ENCODE measurements around the gene PBX1.

PBX1 gene

DNA sequence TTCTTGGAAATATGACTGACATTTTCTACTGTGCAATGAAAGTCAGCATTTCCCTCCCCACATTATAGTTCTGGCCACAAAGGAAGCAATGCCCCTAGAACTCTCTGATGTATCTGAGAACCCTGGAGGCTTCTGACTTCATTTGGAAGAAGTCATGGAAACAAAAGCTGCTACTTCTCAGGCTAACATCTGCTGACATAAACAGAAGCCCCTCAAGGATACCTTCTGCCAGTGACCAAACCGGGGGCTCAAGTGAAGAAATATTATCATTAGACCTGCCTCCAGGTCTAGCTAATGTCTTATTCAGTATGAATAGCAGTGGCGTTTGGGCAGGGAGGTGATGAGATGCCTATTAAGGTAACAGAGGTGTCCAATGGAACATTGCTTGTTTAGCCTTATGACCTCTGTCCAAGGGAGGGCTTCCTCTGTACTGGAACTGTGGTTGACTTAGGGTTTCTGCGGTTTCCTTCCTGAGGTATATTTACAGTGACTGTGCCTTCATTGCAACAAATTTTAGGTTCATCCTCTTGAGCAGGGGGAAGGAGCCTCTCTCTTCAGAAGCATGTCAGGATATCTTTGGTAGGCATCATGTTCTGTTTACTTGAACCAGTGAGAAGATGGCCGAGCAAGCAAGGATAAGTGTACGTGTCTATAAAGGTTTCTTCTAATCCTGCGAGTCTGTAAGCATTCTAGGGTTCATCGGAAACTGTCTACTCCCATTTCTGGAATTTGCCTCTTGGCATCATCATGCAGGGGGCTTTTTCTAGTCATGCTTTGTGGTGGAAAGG is 161.7 kb downstream of the PBX1 start:
- no peak for DNase-seq (ENCODE audit: low read depth in 2 of 2)

DNA sequence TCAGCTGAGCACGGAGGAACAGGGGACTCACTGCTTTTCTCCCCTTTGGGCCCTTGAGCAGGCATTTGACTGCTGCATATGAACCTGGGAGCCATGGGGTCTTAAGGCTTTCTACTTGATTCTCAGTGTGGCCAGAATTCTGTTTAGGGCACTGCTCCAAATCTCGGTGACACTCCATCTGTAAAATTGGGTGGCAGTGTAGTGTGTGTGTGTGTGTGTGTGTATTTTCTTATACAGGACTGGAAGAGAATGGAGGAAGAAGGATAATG is 162.2 kb downstream of the PBX1 start:
- no peak for DNase-seq (ENCODE audit: low read depth in 2 of 2)

DNA sequence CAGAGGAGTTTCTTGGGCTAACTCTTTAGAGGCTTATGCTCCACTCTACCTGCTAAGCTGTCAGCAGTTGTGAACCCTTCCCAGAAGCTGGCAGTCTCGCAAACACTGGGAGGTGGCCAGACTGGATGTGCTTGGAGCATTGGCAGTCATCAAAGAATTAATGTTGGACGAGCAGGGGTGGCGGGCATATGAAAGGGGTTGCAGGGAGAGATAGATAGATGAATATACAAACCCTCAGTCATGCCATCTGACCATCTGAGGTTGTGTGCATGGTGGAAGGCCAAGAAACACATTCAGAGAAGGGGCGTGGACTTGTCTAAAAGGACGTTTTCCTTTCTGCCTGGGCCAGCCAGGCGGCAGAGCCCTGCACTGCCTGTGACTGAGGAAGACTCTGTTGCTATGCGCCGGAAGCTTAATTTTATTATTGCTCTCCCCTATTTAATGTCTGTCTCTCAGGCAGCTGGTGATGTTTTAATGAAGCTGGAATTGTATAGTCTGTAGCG is 164.4 kb downstream of the PBX1 start:
- DNase-seq (ENCODE audit: low read depth in 2 of 2) = no peak

DNA sequence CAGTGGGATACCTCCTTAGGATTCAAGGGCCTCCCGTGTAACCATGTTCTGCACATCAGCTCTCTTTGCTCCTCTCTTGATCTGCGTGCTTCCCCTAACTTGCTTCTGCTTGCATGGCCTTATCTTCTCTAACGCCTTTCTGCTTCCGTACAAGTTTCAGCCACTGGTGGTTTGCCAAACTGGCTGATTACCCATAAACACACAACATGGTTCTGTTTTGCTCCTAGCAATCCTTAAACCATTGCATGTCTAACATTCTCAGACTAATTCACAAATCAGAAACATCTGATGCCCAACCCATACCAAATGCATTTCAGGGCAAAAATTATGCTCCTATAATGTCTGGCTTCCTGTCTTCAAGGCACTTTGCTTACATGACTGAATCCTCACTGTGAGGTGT is 166.4 kb downstream of the PBX1 start:
- DNase-seq (ENCODE audit: low read depth in 2 of 2) = no peak

DNA sequence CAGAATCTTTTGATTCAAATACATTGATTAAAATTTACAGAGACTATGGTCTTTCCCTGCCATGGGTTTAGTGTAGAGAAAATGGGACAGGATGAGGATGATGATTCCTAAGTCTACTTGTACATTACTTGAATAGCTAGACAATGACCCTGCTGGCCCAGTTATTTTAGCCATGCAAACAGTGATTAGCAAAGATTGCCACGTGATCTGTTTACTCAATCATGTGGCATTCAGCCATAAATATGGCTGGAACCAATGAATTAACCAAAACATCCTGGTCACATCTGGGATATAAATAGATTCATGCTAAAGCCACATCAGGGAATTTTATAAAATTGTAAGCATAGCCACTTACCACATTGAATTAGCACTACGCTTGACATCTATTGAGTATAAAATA is 167.3 kb downstream of the PBX1 start:
- no peak for DNase-seq (ENCODE audit: low read depth in 2 of 2)

DNA sequence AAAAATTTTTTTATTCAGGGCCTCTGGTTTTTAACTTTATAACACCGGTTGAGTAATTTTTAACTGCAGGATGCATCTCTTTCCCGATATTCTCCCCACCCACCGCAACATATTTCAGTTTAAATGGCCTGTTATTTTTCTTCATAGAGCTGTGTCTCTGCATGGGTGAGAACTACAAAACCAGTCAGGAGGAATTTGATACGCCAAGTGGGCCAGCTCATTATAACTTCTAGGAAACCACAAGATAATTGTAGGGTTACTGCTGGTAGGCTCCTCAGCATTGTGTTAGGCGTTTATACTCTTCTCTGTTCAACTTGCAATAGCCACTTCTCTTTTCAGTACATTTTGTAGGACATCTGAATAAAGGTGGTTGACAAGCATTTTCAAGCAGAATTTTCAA is 169.7 kb downstream of the PBX1 start:
- DNase-seq (ENCODE audit: low read depth in 2 of 2) = no peak

DNA sequence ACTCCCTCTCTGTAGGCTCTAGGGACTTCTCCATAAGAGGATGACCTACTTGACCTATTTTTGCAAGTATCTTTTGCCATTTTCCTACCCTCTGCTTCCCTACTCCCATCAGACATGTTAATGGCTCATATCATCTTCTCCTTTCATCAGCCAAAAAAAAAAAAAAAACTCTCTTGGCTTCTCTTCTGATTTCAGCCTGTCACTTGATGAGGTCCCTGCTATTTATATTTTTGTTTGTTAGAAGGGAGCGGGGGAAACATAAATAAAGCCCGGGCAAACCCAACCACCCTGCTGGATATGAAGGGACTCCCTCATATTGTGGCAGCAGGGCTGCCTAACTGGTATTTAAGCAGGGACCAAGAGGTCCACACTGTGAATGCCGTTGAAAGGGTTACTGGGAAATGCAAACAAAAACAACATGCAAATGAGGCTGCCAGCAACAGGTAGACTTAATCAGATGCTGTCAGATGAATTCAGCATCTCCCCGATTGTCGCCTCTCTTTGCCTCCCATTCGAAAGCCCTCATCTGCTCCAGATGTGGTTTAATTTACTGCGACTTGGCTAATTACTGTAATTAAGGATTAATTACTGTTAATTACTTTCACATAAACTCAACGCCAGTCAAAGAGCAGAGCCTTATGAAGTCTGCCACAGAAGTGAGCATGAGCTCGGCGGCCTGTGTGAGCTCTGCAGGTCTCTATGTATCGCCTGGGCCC is 172.3 kb downstream of the PBX1 start:
- DNase-seq (ENCODE audit: low read depth in 2 of 2) = no peak

DNA sequence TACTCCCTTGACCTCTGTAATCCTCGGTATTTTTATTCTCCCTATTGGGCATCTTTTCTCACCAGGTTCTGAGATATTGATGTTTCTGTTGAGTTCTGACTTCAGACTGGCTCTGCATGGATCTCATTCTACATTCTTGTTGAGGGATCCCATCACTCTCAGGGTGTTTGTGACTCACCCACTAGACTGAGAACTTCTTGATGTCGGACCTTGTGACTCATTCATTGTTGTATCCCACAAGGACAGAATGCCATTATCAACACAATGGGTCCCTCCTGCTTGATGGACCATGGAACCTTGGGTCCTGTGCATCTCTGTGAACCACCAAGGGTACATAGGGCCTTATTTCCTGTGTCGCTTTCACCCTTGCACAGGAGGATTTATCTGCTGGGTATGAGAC is 174.1 kb downstream of the PBX1 start:
- DNase-seq (ENCODE audit: low read depth in 2 of 2) = no peak

DNA sequence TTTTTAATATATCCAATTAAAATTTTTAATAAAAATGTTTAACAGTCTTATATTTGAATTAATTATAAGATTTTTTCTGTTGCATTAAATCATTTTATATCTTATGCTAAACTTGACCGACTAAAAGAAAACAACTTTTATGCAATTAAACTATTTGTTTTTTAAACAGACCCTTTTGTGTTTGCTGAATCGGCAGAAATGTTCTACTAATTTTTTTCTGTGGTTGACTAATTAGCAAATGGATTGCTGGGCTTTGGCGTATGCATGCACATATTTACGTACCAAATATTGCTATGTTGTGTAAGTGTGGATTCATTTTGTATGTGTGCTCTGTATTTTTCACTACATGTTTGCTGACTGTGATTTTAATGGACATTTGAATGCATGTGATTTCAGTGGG is 174.8 kb downstream of the PBX1 start:
- no peak for DNase-seq (ENCODE audit: low read depth in 2 of 2)

DNA sequence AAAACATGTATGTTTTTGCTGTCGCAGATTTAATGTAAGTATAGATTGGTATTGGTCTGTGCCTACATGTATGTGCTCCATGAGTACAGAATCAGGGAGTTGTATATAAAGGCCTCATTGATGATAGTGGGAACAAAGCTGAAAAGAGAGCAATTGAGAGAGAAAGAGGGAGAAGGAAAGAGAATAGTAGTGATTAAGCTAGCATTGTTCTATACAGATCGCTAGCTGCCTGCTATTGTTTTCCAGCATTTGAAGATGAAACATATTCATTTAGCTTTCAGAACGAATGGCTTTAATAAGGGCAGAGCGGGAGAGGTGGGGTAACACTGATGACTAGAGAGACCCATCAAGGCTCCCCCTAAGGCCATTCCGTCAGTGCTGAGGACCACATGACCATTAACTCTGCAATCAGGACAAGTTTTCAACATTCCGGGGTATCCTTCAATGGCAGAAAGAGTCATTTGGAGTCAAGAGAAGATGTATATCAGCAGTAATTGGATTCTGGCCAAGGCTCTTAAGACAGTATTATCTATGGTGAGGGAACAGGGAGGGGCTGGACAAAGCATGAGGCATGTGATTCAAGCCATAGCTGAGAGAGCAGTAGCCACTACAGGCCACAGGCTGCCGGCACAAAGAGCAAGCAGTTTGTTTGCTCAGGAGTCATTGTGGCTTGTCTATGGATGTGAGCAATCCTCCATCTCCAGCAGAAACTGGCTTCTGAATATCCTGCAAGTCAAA is 176.5 kb downstream of the PBX1 start:
- DNase-seq (ENCODE audit: low read depth in 2 of 2) = no peak

DNA sequence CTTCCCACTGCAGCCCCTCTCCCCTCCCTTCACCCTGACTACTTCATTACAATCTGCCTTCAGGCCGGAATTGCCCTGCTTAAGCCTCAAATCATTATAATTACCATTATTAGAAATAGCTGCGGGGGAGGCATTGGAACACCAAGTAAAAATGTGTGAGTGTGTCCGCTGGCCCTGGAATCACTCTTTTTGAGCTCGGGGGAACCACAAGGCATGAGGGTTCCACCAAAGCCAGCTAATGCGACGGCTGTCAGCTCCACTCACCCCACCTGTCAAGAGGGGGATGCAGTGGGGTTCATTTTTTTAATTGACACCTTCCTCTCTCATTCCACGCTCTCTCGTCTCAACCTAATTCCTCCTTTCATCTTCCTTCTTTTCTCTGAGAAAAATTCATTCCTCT is 177.2 kb downstream of the PBX1 start:
- no peak for DNase-seq (ENCODE audit: low read depth in 2 of 2)

DNA sequence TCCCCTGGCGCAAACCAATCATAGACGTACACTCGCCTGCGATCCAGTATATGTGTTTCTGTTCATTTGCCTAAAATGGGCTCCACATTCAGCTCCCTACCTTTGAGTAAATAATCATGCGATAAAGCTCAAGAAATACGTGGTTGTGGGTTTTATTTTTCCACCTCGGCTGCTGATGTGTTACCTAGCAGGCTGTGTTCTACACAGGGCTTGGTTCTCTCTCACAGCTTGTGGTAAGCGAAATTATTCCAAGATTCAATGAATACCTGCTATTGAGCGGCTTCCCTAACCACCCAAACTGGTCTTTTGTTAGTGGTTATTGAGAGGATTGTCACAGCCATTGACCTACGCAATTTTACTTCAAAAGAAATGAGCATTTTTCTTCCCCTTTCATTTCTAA is 180.2 kb downstream of the PBX1 start:
- DNase-seq (ENCODE audit: low read depth in 2 of 2) = no peak

DNA sequence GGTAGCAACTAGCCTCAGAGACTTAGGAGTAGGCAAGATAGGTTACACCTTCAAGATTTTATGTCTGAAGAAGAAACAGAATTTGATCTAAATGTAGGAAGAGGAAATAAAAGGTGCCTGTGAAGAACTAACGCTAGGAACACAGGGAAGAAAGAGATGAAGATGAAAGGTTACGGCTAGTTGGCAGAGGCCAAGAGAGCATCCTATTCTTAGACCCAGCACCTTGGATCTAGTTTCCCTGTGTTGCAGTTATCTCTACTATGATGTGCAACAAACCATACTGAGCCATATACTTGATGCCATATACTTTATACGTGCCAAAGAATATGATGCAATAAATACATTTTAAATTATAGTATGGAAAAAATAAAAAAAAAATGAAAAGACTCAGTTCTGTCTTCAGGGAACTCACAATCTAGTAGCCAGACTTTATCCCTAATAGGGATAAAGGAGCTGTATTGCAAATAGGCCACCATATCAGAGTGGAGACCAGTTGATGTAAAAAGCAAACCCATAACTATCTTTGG is 181.1 kb downstream of the PBX1 start:
- DNase-seq (ENCODE audit: low read depth in 2 of 2) = no peak

DNA sequence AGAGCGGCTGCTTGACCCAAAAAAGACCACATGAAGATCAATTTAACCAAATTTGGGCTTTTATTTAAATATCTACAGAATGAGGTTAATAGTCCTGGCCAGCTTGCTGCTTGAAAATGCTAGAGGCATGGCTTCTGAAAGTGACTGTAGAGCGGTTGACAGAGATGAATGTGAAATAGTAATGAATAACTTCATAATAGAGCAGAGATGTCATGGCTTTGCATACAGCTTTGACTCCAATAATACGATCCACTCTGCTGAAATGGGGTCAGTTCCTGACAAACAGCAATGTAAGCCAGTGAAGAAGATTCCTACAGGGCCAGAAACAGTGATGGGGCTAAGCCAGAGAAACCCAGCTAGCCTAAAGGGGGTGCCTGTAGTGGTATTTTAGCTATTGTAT is 183.8 kb downstream of the PBX1 start:
- DNase-seq (ENCODE audit: low read depth in 2 of 2) = no peak

DNA sequence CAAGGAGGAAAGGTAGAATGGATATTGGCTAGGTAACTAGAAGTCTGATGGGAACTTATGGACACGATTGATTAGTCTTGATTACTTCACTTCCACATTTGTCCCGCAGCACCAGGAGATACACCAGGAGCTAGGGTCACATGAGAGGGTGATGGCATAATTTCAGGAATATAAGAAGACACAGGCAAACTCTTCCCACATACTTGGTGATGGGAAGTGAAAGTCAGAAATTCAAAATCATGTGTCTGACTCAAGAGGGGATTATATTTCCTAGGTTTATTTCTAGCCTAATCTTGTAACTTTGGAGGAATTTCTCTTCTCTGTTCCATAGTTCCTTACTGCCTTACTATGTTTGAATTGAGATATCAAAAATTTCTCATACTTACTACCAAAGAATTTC is 185.0 kb downstream of the PBX1 start:
- DNase-seq (ENCODE audit: low read depth in 2 of 2) = no peak

DNA sequence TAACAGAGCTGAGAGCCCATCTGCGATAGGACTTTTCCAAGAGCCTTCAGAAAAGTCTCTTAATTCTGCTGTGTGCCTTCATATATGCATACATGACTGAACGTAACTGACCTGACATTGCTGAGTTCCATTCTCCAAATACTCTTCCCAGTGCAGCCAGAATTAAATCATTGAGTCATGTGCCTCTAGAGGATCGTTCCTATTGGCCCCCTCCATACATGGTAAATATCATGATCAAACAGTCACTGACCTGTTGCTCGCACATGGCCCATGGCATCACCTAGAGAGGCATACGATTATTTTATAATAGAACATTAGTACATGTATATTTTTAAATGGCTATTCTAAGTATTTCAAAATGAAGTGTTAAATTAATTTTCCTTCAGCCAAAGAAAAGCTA is 186.8 kb downstream of the PBX1 start:
- no peak for DNase-seq (ENCODE audit: low read depth in 2 of 2)

DNA sequence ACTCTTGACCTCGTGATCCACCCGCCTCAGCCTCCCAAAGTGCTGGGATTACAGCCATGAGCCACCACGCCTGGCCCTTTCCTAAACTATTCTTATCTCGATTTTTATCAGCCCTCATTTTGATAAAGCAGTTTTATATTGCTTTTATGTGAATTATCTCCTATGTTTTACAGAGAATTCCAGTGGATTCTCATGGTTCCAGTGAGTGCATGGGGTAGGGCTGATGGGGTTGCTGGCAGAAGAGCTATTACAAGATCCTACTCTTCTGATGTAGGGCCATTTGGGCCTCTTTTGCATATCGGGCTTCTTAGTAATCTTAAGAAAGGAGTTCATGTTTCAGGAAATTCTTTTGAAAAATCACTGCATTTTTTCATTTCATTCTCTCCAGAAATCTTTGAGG is 187.6 kb downstream of the PBX1 start:
- DNase-seq (ENCODE audit: low read depth in 2 of 2) = no peak

DNA sequence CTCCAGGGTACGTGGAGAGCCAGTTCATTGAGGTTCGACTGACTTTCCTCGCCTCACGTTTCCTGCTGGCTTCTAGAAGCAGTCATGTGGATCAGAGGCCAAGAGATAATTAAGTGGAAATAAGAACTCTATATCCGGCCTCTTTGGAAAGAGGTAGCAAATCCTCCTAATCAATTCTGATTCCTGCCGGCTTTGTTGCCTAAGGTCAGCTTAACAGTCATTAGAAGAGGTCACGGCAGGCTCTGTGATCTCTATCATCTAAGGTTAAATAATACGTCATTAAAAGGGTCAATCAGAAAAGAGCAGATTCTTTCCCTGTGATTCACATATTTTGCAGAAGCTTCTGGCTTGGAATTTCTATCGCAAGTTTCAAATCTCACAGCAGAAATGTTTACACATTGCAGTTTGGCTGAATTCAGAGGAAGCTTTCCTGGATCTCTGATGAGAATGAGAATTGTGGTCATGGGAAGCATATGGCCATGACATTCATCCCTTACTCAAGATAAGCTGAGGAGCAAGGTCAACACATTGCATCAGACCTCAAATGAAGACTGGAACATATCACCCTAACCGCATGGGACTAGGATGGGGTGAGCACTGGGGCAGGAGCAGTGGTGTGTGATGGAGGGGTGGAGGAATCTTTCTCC is 189.4 kb downstream of the PBX1 start:
- no peak for DNase-seq (ENCODE audit: low read depth in 2 of 2)

DNA sequence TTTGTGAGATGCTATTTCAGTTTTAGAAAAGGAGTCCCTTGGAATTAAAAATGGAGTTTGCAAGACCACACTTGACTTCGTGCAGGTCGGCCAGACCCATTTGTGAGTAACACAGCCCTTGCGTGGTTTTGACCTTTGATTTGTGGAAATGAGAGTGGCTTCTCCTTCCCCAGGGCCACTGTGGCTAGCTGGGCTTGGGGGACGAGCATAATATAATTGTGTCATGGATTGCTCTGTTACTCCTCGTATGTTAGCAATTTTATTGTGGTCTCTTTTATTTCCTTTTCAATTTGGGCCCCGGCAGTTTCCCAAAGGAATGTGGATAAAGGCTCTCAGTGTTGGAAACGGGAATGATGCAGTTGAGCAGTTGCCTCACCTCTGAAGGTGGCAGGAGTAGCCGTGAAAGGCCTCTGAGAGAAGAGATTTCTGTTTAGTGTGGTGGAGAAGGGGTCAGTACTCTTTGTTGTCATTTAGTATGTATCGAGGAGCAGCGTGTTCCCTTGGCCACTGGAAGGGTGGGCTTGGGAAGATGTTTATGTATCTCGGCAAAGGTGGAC is 194.6 kb downstream of the PBX1 start:
- no peak for DNase-seq (ENCODE audit: low read depth in 2 of 2)

DNA sequence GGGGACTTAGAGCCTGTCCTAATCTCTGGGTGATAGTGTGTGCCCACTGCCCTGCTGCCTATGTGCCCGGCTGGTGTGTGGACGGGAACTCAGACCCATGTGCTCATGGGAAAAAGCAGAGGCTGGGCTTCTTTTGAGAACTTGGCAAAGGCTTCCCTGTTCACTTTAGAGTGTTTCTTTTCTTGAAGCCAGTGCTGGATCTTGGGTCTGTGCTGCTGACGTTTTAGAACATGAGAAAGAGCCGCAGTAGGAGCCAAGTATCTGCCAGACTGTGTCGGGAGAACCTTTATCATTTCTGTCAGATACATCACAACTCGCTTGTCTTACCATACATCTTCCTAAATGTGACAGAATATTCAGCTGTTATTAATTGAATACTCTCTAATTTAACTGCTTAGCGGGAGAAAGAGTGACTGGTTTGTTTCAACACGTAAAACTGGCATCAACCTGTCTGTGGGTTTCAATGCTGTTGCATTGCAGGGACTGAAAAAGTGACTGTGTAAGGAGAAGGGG is 195.2 kb downstream of the PBX1 start:
- no peak for DNase-seq (ENCODE audit: low read depth in 2 of 2)

DNA sequence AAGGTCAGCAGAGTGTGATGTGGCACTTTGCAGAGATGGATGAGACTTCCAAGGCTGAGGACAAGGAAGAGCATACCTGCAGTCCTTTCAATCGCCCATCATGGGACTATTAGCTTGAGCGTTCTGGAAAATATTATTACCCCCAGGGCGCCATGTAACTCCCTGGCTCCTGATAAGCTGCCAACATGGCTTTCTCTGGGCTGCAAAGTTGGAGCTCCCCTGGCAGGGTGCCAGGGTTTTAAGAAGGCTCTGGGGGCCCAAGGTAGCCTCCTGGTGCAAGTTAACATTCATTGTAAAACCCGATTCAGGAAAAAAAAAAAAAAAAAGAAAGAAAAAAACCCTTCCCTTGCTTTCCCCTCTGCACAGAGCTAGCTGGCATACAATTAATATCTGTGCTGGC is 196.7 kb downstream of the PBX1 start:
- no peak for DNase-seq (ENCODE audit: low read depth in 2 of 2)

DNA sequence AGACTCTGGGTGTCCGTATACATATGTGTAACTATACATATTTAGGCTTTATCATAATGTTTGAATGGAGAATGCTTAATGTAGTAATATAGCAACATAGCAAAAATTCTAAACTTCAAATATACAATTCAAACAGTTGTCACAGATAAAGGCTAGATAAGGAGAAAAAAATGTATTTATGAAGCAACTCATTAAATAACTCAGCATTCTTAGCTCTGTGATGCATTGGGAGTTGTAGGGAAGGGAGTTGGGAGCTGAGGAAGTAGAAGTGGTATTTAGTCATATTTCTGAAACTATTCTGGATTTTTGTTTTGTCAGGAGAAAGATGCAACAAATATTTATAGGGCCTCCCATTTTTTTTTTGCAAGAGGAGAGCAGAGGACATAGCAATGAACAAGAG is 197.8 kb downstream of the PBX1 start:
- no peak for DNase-seq (ENCODE audit: low read depth in 2 of 2)

Data from stimulated activated CD8-positive, alpha-beta memory T cell treated with anti-CD3 and anti-CD28 coated beads, Interleukin-15, amount 100 ng/mL, for 4 hours (primary cell).